Spleen (tissue), 7 donors: Measurements from ENCODE around the gene RECQL.

ENCODE experiments used
- POLR2A ChIP-seq, 3 donors: fragments of 450-650 bp; IDR thresholded peaks; one replicate each; pipeline ENCODE4 v1.5.1; 2017; ENCODE audit warnings: antibody characterized with exemption in 3 of 3, mild to moderate bottlenecking in 1 of 3
- TF ChIP-seq, protein P1 (sequence below), 11 experiments: fragments of 200-600 bp in 7 of 11; fragments of 450-650 bp in 4 of 11; sonication (generic) in 4 of 11; IDR thresholded peaks in 8 of 11; conservative IDR thresholded peaks in 3 of 11; 1 replicate in 7 of 11; 2 replicates in 4 of 11; pipeline versions ENCODE4 v1.4.0 to v1.8.0; 2016 to 2021; ENCODE audit warnings: antibody characterized with exemption in 11 of 11, inconsistent platforms in 4 of 11, mild to moderate bottlenecking in 1 of 11
- donor health status: DM: no; HTN: no; CAD: no; lungs with moderate emphysema.
- donor health status: DM: no; HTN: no; CAD: no.
- donor health status: DM: no; HTN: no; CAD: no.

DNA sequence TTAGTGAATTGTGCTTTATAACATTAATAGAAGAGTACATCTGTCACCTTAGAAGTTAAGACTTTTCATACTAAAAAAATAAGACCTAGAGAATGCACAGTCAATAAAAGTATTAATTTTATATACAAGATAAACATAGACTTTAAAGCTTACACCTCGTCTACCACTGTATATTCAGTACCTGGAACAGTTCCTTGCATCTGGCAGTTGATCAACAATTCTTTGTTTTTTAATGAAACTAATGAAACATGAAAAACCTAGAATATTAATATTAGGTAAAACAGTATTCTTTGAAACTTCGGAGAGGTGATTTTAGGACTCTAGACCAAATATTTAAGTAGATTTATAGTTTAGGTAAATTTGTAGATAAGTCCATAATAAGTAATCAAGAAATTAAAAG lies 4.5 kb upstream of the RECQL start:
- TF ChIP-seq, protein P1, sequence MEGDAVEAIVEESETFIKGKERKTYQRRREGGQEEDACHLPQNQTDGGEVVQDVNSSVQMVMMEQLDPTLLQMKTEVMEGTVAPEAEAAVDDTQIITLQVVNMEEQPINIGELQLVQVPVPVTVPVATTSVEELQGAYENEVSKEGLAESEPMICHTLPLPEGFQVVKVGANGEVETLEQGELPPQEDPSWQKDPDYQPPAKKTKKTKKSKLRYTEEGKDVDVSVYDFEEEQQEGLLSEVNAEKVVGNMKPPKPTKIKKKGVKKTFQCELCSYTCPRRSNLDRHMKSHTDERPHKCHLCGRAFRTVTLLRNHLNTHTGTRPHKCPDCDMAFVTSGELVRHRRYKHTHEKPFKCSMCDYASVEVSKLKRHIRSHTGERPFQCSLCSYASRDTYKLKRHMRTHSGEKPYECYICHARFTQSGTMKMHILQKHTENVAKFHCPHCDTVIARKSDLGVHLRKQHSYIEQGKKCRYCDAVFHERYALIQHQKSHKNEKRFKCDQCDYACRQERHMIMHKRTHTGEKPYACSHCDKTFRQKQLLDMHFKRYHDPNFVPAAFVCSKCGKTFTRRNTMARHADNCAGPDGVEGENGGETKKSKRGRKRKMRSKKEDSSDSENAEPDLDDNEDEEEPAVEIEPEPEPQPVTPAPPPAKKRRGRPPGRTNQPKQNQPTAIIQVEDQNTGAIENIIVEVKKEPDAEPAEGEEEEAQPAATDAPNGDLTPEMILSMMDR (IDR thresholded peaks at IDR 0.05 in 8 of 11, conservative IDR thresholded peaks at IDR 0.05 in 3 of 11) = no peak
- no peak for TF ChIP-seq POLR2A (IDR thresholded peaks at IDR 0.05)
